Measurements from ENCODE around the gene DNHD1.

Gene DNHD1

DNA sequence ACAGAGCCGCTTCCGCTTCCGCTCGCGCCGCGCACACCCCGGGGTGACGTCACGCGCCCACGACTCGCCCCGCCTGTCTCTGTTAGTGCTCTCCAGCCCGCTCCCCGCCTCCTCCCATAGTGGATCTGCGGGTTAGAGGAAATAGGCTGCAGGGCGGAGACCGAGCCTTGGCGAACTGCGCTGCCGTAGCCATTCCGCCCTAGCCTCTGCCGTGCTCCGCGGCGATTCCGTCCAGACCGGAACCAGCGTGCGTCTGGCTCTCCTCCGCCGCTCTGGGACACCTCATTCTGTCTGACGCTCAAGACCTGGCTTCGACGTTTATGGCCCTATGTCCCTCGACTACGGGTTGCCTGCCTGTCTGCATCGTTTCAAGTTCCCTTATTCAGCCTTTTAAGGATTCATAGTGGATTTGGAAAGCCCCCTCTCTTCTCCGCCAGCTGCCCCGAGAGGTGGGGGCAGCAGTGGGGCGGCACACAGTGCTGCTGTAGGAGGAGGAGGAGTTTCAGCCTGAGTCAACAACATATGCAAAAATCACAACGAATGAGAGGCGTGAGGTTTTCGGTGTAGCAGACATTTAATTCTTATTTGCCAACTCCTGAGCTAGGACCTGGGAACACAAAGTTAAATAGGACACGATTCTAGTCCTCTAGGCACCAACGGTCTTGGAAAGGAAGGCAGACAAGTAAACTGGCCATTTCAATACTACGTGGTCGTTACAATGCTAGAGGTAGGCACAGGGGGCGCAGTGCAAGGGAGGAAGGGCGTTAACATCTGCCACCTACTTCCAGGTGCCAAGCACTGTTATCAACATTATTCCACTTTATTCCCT, 115.3 kb downstream of the DNHD1 start, which contains the start of gene TAF10:
Gene TAF10 (minus strand): TSS at position 4 of the 829 bp plus-strand sequence. CDS start 27 bp downstream, outside the sequence.
- peak; percentile 91 for DNase-seq (ENCODE audit: low spot score)

DNA sequence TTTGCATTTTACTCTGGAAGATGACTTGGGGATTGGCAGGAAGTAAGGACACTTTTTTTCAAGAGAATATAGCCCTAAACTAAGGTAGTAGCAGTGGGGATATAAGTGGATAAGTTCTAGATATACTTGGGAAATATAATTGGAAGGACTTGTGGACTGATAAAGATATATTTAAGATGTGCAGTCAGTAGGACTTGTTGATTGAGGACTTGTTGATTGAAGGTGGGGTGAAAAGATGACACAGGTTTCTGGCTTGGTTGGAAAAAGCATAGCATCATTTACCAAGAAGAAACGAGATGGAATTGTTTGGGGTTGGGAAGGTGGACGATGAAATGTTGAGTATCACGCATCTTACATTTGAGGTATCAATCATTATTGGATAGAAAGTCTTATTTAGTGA, 116.4 kb downstream of the DNHD1 start:
- DNase-seq (ENCODE audit: low spot score): no peak

DNA sequence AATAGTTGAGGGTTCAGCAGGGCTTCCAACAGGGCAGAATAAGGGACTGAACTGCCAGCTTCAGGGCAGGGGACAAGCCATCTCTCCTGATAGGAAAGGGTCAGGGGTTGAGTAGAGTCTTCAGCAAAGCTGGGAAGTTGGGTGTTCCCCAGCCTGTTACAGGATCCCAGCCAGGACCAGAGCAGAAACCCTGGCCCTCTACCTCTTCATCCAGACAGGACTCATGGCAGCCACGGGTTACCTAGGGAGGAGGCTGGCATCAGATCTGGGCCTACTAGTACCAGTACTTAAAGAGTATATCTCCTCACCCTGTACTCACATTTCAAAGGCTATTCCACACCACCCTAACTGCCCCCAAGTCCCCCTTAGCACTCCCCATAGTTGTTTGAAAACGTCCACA, 117.4 kb downstream of the DNHD1 start:
- no peak for DNase-seq (ENCODE audit: low spot score)

DNA sequence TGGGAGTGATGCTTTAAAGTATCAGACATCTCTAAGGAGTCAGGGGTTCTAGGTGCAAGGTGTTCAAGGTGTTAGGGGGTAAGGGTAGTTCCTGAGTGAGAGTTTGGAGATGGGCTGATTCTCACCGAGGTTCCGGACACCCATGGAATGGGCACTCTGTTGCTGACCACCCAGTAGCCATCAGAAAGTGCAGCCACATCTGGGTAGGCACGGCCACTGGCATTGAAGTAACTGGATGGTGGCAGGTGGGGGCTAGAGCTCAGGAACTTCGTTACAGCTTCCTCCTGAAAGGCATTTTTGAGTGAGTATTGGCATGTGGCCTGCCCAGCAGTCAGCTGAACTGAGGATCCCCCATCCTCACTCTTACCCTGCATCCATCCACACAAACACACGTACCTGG, 118.0 kb downstream of the DNHD1 start:
- DNase-seq (ENCODE audit: low spot score): no peak

DNA sequence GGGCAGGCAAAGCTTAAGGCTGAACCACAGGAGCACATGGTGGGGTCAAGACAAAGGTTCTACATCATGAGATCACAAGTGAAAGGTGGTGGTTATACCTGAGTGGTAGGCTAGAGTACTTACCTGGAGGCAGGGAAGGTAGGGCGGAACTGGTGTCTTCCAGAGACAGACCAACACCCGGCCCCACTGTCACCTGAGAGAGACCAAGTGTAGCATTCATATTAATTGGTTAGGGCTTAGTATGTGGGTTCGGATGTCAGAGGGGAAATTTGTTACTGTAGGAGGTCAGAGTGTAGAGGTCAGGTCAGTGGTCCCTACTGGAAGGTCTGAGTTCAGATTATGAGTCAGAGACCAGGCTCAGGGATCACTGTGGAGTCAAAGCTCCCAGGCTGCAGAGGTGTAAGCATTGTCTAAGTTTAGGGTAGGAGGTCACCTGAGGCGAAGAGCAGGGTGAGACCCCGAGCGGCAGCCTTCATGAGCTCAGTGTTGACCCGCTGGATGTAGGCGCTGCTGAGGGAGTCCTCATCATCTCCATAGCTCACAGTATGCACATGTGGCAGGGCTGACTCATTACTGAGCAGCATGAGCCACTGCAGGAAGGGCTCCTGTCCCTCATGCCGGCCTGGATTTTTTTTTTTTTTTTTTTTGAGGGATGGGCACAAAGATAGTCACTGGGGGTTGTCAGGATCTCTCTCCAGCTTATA, 119.0 kb downstream of the DNHD1 start:
- no peak for DNase-seq (ENCODE audit: low spot score)

DNA sequence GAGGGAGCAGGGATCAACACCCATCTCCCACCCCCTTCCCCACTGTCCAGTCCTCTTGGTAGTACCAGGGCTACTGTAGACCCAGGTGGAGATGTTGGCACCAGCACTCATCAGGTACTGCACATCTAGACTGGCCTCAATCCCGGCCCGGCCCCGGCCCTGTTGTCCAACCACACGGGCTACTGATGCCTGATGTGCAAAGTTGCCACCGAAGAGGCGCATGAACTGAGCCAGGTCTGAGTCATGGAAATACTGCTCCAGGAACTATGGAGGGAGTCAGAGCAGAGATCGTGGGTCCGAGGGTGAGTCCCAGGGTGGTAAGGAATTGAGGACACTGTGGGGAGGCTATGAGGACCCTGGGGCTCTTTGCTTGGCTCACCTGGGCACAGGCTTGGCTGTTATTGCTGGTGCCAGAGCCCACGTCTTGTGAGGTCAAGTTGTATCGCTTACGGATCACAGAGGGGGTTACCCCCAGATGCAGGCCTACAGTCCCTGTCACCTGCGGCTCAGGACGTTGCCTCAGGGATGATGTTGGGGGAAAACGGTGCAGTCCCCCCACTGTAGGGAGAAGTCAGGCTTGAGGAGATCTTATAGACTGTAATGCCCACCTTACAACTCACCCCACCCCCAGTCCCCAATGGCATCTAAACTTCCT, 119.6 kb downstream of the DNHD1 start:
- no peak for DNase-seq (ENCODE audit: low spot score)

DNA sequence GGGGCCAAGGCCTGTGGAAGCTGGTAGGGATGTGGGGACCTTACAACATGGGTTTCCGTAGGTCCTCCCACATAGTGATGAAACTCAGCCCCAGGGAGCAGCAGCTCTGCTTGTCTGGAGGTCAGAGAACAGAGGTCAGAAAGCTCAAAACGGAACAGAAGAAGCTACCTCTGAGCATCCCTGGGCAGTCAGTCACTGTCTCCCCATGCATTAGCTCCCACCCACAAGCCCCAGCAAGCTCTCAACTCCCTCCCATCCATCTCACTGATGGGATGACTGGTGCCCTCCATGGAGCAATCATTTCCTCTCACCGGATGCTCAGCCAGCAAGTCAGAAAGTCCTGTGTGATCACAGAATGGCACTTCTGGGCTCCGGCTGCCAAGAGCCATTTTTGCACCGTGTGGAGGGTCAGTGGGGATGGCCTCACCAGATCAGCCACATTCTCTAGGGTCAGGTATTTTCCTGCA, 120.3 kb downstream of the DNHD1 start:
- no peak for DNase-seq (ENCODE audit: low spot score)

DNA sequence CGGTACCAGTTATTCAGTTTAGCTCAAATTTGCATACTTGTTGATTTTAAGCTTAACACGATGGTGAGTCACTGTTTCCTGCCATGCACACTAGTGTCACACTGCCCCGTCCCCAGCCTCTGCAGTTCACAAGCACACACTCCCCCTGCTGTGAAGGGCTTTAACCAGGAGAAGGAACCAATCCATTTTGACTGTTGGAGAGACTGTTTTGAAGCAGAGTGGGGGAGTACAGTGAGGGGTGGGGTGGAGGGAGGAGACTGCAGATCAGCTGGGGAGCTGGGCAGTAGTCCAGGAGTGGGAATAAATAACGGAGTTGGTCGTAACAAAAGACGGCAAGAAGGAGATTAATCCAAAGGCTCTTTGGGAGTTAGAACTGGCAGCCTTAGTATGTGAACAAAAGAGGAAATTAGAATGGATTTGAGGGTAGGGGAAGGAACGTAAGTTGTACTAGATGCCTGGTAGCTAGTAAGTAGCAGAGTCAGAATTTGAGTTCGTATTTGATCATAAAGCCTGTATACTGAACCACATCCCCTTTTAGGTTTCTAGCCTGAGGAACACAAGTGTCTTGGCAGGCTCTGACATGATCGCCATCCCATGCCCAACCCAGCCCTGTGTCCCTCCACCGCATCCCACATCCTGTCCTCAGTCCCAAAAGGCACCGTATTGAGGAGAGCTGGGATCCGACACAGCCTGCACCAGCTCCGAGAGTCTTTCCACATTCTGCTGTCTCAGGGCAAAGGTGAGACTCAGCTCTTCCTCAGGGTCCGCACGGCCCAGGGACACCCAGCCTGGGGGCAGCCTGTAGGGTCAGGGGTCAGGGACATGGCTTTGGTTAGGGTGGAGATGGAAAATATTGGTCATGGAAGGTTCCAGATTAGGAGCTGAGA, 121.3 kb downstream of the DNHD1 start:
- no peak for DNase-seq (ENCODE audit: low spot score)

DNA sequence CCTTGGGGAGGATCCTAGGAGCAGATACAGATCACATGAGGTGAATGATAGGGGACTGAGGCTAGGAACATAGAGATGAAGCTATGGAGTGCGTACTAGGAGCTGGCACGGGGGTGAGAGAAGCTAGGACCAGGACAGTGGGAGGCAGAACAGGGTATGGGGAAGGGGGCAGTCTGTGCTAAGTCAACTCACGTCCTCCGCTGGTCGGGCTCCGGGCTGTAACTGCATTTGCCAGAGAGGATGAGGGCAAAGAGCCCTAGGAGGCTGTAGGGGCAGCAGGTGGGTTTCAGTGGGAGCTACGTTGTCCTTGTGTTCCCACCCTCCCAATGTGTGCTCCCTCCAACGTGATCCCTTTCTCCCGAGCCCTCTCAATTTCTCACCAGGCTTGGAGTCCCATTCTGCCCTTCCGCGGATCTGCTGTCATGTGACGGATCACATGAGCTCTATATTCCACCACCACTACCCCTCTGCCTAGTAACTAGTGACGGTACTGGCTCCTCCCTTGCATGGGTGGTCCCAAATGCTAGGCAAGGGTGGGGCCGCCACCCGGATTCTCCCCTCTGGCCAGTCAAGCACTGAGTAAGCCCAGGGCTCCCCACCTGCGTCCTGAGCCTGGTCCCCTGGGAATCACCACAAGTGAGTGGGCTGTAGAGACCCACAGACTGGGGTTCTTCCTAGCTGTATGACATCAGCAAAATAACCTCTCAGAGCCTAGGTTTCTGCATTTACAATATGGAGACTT, 122.1 kb downstream of the DNHD1 start, which contains the start of gene TPP1:
Gene TPP1 (minus strand): TSS at position 419 of the 742 bp plus-strand sequence. CDS start 22 bp downstream, at position 397.
- peak; percentile 98 for DNase-seq (ENCODE audit: low spot score)

DNA sequence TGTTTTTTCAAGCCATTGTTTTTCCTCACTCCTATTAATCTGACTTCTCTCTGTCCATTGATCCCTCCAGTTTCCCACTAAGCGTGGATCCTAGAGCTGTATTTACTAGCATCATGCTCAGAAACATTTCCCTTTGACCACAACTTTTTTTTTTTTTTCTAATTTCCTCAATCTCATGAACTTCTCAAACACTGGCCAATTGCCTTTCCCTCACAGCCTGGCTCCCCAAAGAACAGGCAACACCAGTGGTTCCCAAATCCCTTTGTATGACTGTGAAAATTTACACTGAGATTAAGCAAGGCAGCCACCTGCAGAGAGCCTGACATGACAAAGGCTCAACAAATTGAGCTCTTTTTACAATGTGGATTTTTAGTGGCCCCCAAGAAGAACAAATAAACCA, 123.6 kb downstream of the DNHD1 start:
- no peak for DNase-seq (ENCODE audit: low spot score)
